Loucy (cell line): ENCODE results near the gene SERF2.

Experiments
- H2AFZ ChIP-seq: fragments of 200-600 bp; sonication (generic); 2 replicates; pipeline ENCODE4 v1.6.0; 2016; ENCODE audit warnings: antibody characterized with exemption, mild to moderate bottlenecking, low read length, moderate library complexity
- H3F3A ChIP-seq: fragments of 200-600 bp; 2 replicates; pipeline ENCODE4 v1.6.0; 2016; ENCODE audit warnings: antibody characterized with exemption, low read depth, mild to moderate bottlenecking
- H3K27me3 ChIP-seq: fragments of 200-600 bp; sonication (generic); 2 replicates; pipeline ENCODE4 v1.6.1; 2014; ENCODE audit warnings: low read length, mild to moderate bottlenecking; ENCODE audit not compliant: insufficient read depth, poor library complexity, severe bottlenecking
- H3K36me3 ChIP-seq: fragments of 200-600 bp; sonication (generic); 2 replicates; pipeline ENCODE4 v1.6.1; 2016; ENCODE audit warnings: low read length; ENCODE audit not compliant: insufficient read depth
- H3K4me1 ChIP-seq: fragments of 200-600 bp; sonication (generic); 2 replicates; pipeline ENCODE4 v1.5.1; 2014; ENCODE audit warnings: low read length, mild to moderate bottlenecking; ENCODE audit not compliant: insufficient read depth, poor library complexity, severe bottlenecking
- H3K4me2 ChIP-seq: fragments of 200-600 bp; sonication (generic); 2 replicates; pipeline ENCODE4 v1.6.0; 2014; ENCODE audit warnings: antibody characterized with exemption, low read length, low read depth, mild to moderate bottlenecking; ENCODE audit not compliant: poor library complexity, severe bottlenecking
- H3K4me3 ChIP-seq: fragments of 200-600 bp; sonication (generic); 2 replicates; pipeline ENCODE4 v1.5.1; 2014; ENCODE audit warnings: low read length, mild to moderate bottlenecking, mixed read lengths; ENCODE audit not compliant: poor library complexity, severe bottlenecking
- H3K79me2 ChIP-seq: fragments of 200-600 bp; sonication (generic); 2 replicates; pipeline ENCODE4 v1.6.1; 2014; ENCODE audit warnings: low read length; ENCODE audit not compliant: insufficient read depth
- H3K9ac ChIP-seq: fragments of 200-600 bp; sonication (generic); 2 replicates; pipeline ENCODE4 v1.6.0; 2014; ENCODE audit warnings: mild to moderate bottlenecking, low read depth, low read length, moderate library complexity; ENCODE audit not compliant: poor library complexity, severe bottlenecking
- H3K9me2 ChIP-seq: fragments of 200-600 bp; sonication (generic); replicated peaks from 2 replicates; pipeline ENCODE4 v1.6.1; 2016; ENCODE audit warnings: low read depth, low read length, mixed read lengths
- H3K9me3 ChIP-seq: fragments of 200-600 bp; sonication (generic); 2 replicates; pipeline ENCODE4 v1.6.1; 2014; ENCODE audit warnings: mild to moderate bottlenecking, antibody characterized with exemption, low read length, low read depth; ENCODE audit not compliant: insufficient read depth
- H4K20me1 ChIP-seq: fragments of 200-600 bp; sonication (generic); 2 replicates; pipeline ENCODE4 v1.6.0; 2014; ENCODE audit warnings: antibody characterized with exemption, low read length, mild to moderate bottlenecking; ENCODE audit not compliant: insufficient read depth, poor library complexity, severe bottlenecking
- EZH2phosphoT487 ChIP-seq: fragments of 200-600 bp; IDR thresholded peaks from 2 replicates; pipeline ENCODE4 v1.6.1; 2018; ENCODE audit warnings: antibody characterized with exemption, mild to moderate bottlenecking, moderate library complexity, borderline replicate concordance
- TF ChIP-seq, protein P1 (sequence below): fragments of 200-600 bp; sonication (generic); conservative IDR thresholded peaks from 2 replicates; pipeline ENCODE4 v1.5.1; 2014; ENCODE audit warnings: mild to moderate bottlenecking, antibody characterized with exemption, low read length

Gene SERF2

DNA sequence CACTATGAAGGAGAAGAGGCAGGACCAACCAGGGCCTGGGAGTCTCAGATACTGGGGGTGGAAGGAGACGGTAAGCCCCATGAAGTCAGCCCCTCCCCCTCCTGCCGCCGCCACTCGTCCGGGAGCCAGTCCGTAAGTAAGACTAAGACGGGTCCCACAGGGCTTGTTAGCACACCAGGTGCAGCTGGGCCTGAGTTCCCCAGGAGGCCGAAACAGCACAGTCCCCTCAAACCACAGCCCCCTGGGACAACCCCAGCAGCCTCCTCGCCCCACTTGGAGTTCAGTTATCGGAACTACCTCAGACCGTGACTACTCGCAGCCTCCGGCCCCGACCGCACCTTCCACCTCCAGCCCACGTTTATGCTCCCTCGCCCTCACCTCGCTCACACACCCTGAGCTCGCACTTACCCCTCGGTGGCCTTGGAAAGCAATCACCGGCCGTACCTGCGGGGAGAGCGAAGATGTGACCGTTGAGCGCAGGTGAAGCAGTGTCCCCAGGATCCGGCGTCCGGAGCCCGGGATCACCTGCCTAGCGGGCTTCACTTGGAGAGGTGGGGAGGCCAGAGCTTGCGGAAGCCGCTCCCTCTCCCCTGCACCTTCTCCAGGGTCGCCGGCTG lies 15.9 kb upstream of the SERF2 start:
- H3K9ac ChIP-seq = peak overlapping the region; percentile 74
- H3K79me2 ChIP-seq = no peaks in the 10 kb centered on the region
- 0 out of 2 replicates have a peak, but pooled peaks cover 7% of the 10 kb centered on the region for H3F3A ChIP-seq
- no peaks in the 10 kb centered on the region for H3K9me3 ChIP-seq
- TF ChIP-seq, protein P1, sequence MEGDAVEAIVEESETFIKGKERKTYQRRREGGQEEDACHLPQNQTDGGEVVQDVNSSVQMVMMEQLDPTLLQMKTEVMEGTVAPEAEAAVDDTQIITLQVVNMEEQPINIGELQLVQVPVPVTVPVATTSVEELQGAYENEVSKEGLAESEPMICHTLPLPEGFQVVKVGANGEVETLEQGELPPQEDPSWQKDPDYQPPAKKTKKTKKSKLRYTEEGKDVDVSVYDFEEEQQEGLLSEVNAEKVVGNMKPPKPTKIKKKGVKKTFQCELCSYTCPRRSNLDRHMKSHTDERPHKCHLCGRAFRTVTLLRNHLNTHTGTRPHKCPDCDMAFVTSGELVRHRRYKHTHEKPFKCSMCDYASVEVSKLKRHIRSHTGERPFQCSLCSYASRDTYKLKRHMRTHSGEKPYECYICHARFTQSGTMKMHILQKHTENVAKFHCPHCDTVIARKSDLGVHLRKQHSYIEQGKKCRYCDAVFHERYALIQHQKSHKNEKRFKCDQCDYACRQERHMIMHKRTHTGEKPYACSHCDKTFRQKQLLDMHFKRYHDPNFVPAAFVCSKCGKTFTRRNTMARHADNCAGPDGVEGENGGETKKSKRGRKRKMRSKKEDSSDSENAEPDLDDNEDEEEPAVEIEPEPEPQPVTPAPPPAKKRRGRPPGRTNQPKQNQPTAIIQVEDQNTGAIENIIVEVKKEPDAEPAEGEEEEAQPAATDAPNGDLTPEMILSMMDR = no peak
- no peak for TF ChIP-seq EZH2phosphoT487
- peak overlapping the region; percentile 80 for H3K4me2 ChIP-seq
- peaks cover 19% of the 10 kb centered on the region for H3K4me1 ChIP-seq
- H3K9me2 ChIP-seq = no peaks in the 10 kb centered on the region
- H3K36me3 ChIP-seq = peaks cover 26% of the 10 kb centered on the region; the same call in 1 of the 2 replicates
- H3K27me3 ChIP-seq = no peaks in the 10 kb centered on the region
- peak overlapping the region; percentile 84 for H3K4me3 ChIP-seq
- peak overlapping the region; percentile 93; the same call in 1 of the 2 replicates for H2AFZ ChIP-seq
- H4K20me1 ChIP-seq = peaks cover 9% of the 10 kb centered on the region

- Histone ChIP-seq H3K27me3 (no peaks in the 10 kb centered on the region), H3K9me2 (no peaks in the 10 kb centered on the region), H3K4me2 (peak within 1 kb of the TSS; percentile 80), H2AFZ (peak within 1 kb of the TSS; percentile 93), H3K4me1 (peaks cover 19% of the 10 kb centered on the region), H3K79me2 (no peaks in the 10 kb centered on the region), H4K20me1 (peaks cover 9% of the 10 kb centered on the region), H3K36me3 (peaks cover 20% of the 10 kb centered on the region; the same call in 1 of the 2 replicates), H3F3A (0 out of 2 replicates have a peak, but pooled peaks cover 7% of the 10 kb centered on the region), H3K9me3 (no peaks in the 10 kb centered on the region), H3K9ac (peak within 1 kb of the TSS; percentile 74), H3K4me3 (peak within 1 kb of the TSS; percentile 84)
- TF ChIP-seq, protein P1 = no peak
- TF ChIP-seq EZH2phosphoT487 = no peak
Measured at GRCh38 chr15:43776718-43777266, 15.3 kb upstream of the SERF2 start, which contains the start of gene ELL3. TSS of gene ELL3 (minus strand) at chr15:43776966. CDS start at chr15:43776901, 65 bp downstream.

- Histone ChIP-seq H3K9me3 (no peaks in the 10 kb centered on the region), H3K27me3 (no peaks in the 10 kb centered on the region), H3K36me3 (peaks cover 14% of the 10 kb centered on the region; the same call in 1 of the 2 replicates), H3K4me1 (peaks cover 19% of the 10 kb centered on the region), H4K20me1 (peaks cover 9% of the 10 kb centered on the region), H3K9me2 (no peaks in the 10 kb centered on the region), H3K9ac (peak overlapping the region; percentile 74), H3K79me2 (no peaks in the 10 kb centered on the region), H2AFZ (peak overlapping the region; percentile 93), H3F3A (0 out of 2 replicates have a peak, but pooled peaks cover 4% of the 10 kb centered on the region), H3K4me2 (peak overlapping the region; percentile 80), H3K4me3 (peak overlapping the region; percentile 84)
- TF ChIP-seq, protein P1 = peak; percentile 90
- TF ChIP-seq EZH2phosphoT487 = no peak
Measured at GRCh38 chr15:43777267-43777914, 14.7 kb upstream of the SERF2 start.
